ENCODE results near the gene SORCS2.
A peak's percentile ranks its signal among the peaks of the same experiment; 100 is the strongest.

The SORCS2 gene

DNA sequence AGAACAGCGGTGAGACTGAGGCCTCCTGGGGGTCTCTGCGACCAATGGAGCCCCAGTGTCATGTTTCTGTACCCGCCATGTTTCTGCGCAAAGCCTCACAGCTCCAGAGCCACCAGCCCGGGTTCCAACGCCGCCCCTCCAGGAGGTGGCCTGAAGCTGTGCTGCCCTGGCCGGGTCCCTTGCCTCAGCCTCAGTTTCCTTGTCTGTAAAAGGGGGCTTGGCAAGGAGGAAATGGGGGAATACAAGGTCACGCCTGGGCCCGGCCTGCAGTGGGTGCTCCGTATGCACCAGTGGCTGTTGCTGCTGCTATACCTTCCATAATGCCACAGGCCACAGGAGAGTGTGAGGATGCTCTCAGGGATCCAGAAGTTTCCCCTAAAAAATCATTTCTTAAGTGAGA, 517.8 kb downstream of the SORCS2 start:
- no peak for DNase-seq (ENCODE audit: low read depth in 2 of 2)

DNA sequence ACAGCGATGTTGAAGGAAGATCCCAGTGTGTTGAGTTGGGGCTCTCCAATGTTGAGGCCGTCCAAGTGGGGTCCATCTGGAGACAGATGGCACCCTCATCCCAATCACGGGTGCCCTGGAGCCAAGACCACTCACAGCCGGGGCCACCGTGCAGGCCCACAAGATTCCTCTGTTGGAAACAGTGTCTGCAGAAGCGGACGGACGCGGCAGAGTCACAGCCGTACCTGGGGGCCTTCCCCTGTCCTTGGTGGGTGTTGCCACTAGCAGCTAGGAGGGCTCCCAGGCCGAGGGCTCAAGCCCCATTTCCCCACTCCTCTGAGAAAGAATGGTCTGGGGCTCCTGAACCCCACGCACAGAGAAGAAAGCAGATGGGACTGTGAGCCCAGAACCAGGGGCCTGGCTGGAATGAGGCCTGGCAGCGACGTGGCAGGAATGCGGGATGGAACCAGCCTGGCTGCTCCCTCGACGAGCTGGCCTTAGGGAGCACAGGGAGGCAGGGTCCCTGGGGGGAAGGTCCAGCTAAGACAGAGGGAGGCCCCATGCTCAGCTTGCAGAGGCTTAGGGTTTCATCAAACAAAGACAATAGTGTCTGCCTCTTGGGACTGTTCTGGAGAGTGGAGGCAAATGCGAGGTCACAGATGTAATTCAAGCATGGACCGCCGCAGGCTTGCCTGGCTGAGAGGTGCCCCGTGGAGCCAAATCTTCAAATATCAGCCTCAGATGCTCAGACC, 518.4 kb downstream of the SORCS2 start:
- no peak for DNase-seq (ENCODE audit: low read depth in 2 of 2)

DNA sequence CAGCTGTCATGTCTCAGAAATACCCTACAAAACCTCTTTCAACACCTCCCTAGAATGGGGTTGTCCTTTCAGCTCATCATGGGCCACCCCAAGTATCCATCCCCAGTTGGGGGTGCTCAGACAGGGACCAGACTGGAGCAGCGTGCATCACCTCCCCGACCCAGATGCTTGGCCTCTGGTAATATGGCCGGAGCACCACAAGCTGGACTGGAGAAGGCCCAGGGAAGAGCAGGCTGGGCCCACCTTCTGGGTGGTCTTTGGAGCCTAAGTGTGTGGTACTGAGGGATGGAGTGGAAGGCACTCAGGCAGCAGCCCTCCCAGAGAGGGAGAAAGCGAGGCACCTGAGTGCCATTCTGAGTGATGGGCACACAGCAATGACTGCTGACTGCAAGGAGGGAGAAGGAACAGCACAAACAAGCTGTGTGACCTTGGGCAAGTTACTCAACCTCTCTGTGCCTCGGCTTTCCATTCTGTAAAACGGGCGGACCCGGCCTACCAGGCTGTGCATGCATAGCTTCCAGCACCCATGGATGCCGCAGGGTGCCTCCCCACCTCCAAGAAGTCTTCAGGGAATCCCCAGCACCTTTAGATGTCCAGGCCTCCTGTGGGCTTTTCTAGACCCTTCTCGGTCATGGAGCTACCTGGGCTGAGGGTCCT, 519.1 kb downstream of the SORCS2 start:
- DNase-seq (ENCODE audit: low read depth in 2 of 2), result no peak

DNA sequence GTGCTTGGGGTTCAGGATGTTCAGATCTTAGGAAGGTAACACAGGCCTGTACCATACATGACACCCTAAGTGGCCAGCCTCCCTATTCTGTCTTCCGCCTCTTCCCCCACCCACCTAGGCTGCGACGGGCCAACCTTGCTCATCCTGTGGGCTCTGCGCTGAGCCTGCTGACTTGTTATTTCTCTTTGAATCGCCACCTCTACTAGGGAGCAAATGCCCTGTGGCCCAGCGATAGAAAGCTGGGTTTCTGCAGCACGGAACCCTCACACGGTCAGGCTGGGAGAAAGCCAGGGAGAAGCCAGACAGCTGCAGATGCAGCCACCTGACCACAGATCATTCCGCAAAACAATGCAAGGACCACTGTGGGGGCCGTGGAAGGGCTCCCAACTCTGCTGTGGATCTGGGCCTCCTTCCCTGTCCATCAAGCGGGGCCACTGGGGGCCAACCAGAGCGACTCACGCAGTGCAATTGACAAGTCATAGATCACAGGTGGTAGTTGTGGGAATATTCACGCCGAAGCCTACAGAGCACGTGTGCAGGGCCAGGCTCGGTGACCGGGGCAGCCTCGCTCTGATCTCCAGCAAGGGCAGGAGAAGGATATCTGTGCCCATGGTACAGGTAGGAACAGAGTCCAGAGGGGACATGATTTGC, 519.8 kb downstream of the SORCS2 start:
- DNase-seq (ENCODE audit: low read depth in 2 of 2), result no peak

DNA sequence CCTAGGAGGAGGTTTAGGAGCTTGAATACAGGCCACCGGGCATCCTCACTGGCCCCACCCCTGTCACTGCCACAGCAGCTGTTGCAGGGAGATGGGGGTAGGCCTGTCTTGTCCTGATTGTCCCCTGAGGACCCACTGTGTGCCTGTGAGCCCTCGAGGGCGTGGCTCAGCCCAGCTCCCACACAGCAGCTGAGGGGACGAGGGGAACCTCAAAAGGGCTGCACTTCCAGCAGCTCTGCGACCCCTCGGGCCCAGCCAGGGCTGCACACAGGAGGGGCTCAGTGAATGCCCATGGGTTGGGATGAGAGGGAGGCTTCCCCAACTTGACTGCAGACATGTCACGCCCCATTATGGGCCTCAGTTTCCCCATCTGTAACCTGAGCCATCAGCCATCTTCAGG, 521.4 kb downstream of the SORCS2 start:
- no peak for DNase-seq (ENCODE audit: low read depth in 2 of 2)

DNA sequence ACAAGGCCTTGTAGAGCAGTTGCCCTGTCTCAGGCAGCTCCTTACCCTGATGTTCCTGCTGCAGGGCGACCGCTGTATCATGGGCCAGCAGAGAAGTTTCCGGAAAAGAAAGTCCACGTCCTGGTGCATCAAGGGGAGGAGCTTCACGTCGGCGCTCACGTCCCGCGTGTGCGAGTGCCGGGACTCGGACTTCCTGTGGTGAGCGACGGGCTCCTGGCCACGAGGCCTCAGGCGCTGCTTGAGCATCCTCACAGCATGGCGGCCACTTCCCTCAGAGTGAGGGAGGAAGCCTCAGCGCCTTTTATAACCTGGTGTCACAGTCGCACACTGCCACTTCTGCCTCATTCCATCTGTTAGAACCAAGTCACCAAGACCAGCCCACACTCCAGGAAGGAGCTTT, 521.8 kb downstream of the SORCS2 start:
- no peak for DNase-seq (ENCODE audit: low read depth in 2 of 2)

DNA sequence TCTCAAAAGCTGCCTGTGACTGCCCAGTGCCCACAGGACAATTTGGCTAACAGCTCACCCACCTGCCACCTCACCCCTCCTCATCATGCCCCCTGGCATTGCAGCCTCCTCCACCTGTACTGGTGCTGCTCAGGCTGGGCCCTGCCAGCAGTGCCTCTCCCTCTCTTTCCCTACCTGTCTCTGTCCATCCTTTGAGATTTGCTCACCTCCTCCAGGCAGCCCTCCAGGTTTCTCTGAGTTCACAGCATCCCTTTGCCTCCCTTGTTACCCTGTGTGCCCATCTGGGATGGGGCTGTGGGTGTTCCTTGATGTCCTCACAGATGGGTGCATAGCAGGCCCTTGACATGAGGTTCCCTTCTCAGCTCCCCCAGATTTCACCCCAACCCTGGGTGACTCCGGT, 522.4 kb downstream of the SORCS2 start:
- DNase-seq (ENCODE audit: low read depth in 2 of 2), result no peak

DNA sequence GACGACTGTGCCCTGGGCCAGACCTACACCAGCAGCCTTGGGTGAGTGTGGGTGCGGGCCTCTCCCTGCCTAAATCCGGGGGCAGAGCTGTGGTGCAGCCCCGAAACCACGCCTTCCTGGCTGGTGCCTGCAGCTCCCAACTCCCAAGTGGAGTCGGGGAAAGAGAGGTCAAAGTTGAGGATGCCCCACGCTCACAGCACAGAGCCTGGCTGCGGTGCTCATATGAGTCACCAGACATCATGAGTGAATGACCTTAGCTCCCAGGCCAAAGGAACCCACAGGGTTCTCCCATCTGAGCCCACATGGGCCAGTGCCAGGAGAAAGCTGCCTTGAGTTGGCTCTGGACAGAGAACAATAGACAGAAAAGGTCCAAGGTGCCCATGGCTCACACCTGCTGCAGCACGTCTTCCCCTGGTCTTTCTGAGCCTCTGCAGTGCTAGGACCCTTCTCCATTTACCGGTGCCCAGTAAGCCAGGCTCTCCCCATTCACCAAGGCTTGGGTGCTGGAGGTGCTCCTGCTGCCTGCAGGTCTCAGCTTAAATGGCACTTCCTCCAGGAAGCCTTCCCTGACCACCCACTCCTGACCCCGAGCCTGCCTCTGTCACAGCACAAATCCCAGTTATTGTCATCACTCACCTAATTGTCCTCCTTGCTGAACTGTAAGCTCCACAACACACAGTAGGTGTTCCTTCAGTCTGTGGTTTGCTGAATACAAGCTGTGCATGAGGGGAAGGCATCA, 523.1 kb downstream of the SORCS2 start:
- DNase-seq (ENCODE audit: low read depth in 2 of 2), result no peak

DNA sequence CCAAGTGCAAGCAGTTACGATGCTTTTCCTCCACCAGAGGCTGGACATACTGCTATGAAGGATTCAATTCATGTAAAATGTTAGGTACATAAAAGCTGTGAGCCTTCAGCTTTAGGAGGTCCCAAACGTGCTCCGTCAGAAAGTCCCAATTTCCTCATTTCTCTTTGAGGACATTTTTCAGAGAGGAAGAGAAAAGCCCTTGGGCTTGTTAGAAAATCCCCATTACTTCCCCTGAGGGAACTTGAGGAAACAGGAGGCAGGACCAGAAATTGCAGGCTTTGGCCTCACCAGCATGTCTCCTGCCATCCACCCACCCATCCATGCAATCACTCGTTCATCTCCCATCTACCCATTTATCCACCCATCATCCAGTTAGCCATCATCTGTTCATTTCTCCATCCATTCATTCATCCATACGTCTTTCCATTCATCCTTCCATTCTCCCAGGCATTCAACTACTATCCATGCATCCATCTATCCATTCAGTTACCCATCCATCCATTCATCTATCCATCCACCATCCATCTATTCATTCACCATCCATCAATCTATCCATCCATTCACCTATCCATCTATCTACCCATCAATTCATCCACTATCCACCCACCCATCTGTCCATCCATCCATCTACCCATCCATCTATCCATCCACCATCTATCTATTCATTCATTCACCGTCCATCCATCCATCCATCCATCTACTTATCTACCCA, 523.8 kb downstream of the SORCS2 start:
- no peak for DNase-seq (ENCODE audit: low read depth in 2 of 2)

DNA sequence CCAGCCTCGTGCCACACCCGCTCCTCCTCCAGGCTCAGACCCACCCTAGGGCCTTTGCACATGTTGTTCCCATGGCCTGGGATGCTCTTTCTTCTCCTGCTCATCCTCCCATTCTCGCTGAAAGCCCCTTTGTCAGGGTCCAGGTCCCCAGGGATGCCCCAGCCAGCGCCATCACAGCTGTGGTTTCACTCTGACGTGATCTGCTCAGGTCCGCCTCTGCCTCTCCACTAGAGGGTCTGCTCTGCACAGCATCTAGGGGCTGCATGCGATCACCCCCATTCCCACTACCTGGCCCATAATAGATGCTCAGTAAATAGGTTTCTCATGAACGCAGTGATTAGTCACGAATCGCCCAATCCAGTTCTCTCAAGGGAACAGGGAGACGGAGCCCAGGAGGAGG, 524.8 kb downstream of the SORCS2 start:
- DNase-seq (ENCODE audit: low read depth in 2 of 2), result no peak

DNA sequence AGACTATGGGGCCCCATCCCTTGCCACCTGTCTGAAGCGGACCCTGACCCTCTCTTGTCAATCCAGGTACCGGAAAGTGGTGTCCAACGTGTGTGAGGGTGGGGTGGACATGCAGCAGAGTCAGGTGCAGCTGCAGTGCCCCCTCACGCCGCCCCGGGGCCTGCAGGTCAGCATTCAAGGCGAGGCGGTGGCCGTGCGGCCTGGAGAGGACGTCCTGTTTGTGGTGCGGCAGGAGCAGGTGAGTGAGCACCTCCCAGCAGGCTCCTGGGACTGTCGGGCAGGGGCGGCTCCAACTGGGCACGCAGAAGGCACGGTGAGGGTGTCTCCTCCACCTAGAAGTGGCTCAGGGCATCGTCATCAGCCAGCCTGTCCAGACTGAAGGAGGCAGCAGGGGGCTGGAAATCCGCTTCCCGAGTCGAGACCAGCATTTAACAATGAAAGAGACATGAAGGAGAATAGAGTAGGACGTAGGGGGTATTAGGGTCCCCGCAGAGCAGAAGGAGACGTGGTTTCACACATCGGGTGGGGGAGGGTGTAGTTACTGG, 525.7 kb downstream of the SORCS2 start:
- DNase-seq (ENCODE audit: low read depth in 2 of 2), result no peak

DNA sequence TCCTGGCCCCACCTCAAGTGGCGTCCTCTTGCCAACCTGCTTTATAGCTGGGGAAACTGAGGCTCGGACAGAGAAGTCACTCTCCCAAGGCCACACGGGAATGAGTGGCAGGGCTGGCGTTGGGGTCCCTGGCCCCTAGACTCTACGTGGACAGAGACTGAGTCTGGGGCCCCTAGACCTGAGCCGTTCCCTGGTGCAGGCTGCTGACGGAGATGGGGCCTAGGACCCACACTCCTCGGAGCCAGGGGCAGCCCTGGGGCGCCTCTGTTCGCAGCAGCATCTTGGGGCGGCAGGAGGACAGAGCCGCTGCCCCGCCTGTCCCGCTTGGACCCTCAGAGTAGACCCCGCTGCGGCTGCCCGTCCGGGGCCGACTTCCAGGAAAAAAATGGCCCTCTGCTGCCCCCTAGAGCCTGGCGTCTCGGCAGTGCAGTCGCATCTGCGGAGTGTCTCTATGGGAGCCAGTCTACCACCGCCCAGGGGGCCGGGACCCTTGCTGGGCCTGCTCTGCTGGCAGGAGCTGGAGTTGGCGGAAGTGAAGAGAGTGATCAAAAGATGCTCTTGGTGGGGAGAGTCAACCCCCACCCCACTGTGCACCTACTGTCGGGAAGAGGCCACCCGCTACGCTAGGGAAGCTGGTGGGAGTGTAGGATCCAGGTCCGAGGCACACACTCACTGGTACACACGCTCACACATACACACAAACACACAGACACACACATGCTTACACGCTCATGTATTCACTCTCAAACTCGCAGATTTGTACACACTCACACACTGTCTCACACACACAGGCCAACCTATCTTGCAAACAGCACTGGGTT, 527.2 kb downstream of the SORCS2 start:
- DNase-seq (ENCODE audit: low read depth in 2 of 2), result peak; percentile 42 to 59

DNA sequence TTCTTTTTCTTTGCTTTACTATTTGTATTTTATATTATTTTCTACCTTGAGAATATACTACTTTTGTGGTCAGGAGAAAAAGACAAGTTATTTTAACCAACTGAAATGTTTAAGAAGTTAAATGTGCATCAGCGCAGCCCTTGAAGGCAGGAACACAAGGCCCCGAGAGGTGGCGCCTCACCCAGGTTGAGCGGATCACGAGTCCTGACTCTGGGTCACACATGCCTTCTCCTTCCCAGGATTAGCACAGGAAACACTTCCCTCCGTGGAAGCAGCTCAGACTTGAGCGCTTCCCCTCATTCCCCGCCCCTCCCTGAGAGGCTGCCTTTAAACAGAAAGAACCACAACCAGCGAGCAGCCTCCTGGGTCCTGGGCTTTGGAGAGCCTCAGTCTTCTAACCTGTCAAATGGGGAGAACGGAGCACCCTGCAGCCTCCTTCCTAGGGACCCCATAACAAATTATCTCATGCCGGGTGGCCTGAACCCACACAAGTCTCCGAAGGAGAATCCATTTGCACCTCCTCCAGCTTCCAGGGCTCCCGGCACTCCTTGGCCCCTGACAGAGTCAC, 529.7 kb downstream of the SORCS2 start:
- no peak for DNase-seq (ENCODE audit: low read depth in 2 of 2)

DNA sequence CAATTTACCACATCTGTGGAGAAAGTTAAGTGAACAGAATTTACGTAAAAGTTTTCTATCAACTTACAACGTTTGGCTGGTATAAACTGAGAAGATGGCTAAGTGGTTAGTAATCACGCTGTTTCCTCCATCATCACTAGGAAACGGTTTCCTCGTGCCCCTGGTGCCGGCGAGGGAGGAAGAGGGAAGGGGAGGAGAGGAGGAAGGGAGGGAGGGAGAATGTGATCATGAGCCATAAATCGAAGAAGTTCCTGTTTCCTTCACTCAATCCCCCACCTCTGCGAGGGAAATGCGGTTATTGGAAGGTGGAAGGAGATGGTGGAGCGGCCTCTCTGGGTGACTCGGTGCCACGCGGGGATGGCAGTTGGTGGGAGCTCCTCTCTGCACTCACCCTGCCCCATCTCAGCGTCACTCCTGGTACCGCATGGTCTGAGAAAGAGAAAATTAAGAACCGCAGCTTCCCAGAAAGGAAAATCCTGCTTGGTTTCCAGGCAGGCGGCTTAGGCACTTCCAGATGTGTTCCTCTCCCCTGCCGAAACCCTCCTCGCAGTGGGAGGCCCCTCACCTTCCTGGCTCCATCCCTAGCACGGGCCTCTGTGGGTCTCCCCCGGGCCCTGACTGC, 530.5 kb downstream of the SORCS2 start:
- DNase-seq (ENCODE audit: low read depth in 2 of 2), result no peak

DNA sequence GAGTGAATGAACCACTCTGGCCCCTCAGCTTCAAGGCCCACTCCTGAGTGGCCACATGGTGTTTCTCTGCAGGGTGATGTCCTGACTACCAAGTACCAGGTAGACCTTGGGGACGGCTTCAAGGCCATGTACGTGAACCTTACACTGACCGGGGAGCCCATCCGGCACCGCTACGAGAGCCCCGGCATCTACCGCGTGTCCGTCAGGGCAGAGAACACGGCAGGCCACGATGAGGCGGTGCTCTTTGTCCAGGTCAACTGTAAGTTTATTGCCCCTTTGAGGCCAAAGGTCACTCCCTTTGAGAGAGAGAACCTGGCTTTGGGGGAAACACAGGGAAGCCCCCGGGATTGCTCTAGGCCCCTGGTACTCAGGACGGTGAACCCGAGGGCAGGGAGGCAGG, 531.3 kb downstream of the SORCS2 start:
- DNase-seq (ENCODE audit: low read depth in 2 of 2), result no peak

DNA sequence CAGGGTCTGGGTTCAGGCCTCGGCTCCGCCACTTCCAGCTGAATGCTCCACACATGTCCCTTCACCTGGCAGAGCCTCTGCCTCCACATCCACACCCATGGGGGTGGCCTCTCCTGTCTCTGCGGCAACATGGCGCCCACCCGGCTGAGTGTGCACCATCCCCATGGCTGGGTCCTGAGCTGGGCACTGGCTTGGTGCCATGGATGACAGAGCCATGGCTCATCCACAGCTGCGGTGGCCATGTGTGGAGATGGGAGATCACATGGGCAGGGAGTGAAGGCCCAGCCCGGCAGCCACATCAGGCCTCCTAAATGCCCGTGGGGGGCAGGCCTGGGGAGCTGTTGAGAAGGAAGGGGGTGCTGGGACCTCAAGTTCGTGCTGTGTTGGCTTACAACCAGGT, 533.6 kb downstream of the SORCS2 start:
- DNase-seq (ENCODE audit: low read depth in 2 of 2), result no peak

DNA sequence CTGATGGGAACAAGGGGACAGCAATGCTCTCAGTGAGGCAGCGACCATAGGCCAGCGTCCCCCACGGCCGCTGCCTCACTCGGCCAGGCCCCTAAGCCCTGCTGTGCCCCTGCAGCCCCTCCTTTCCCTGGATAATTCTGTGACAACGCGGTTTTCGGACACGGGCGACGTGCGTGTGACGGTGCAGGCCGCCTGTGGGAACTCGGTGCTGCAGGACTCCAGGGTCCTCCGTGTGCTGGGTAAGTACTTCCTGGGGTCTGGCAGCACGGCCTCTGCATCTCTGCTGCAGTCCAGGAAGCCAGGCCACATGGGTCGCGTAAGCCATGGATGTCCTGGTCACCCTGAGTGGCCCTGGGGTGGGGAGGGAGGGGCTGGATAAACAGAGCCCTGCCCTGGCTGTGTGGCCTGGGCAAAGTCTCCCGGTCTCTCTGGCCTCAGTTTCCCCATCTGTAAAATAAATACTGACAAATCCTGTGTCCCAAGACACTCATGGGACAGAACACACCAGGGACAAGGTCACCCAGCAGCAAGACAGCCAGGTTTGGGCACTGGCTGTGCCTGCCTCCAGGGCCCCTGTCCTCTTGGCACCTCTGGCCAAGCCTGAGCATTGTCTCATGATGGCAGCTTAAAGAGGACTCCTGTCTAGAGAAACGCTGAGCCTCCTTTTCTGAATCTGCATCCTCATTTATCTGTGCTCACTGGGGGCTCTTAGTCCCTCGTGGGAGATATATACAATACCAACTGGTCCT, 534.5 kb downstream of the SORCS2 start:
- no peak for DNase-seq (ENCODE audit: low read depth in 2 of 2)

DNA sequence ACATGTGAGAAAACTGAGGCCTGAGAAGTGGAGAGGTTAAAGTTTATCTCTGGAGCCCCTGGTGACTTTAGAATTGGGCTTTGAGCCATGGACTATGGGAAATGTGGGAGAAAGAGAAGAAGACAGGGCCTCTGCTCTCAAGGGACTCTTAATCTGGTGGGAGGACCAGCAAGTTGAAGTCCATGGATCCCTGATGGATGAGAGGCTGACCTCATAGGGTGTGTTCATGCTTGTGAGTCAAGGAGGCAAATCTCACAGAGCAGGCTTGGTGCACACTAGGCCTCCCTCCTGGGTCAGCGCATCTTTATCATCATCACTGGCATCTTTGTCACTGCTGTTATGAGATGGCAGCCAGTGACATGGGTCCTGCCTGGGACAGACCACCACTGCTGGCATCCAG, 535.4 kb downstream of the SORCS2 start:
- DNase-seq (ENCODE audit: low read depth in 2 of 2), result no peak

DNA sequence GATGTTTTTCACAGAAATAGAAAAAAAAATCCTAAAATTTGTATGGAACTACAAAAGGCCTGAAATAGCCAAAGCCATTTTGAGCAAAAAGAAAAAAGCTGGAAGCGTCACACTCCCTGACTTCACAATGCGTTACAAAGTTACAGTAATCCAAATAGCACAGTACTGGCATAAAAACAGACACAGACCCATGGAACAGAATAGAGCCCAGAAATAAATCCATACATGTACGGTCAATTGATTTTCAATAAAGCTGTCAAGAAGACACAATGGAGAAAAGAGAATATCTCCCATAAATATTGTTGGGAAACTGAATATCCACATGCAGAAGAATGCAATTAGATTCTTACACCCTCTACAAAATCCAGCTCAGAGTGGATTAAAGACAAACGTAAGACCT, 539.1 kb downstream of the SORCS2 start:
- no peak for DNase-seq (ENCODE audit: low read depth in 2 of 2)

Data from stimulated activated CD8-positive, alpha-beta memory T cell treated with anti-CD3 and anti-CD28 coated beads, Interleukin-2, amount 100 ng/mL, for 48 hours (primary cell).